T-helper 17 cell (primary cell): ENCODE results near the gene PPY. TPM values are rescaled to one million over a fixed set of nuclear protein-coding genes. Genes with fewer than 3 reads are reported as not detected.

Experiments
- ATAC-seq: fragments of 150-1000 bp; cut with Tn5 transposase; 2 replicates; pipeline ENCODE4 v1.10.0; 2021; ENCODE audit warnings: mild to moderate bottlenecking, moderate library complexity
- DNase-seq, 3 donors: peaks; one replicate each; pipeline versions ENCODE4 v3.0.0 to v3.0.0-alpha.2; 2020 to 2021
- H3K9me3 ChIP-seq: one replicate; pipeline ENCODE4 v1.7.0; 2013; ENCODE audit warnings: low read length, mild to moderate bottlenecking; ENCODE audit not compliant: control insufficient read depth, poor library complexity, severe bottlenecking
- H3K27ac Mint-ChIP-seq: one replicate; pipeline ENCODE4 v1.8.0; 2022; ENCODE audit warnings: mild to moderate bottlenecking, moderate library complexity, mixed read lengths
- H3K27me3 Mint-ChIP-seq: one replicate; pipeline ENCODE4 v1.8.0; 2022; ENCODE audit warnings: mixed read lengths
- H3K36me3 Mint-ChIP-seq: one replicate; pipeline ENCODE4 v1.8.0; 2022; ENCODE audit warnings: low read depth, mixed read lengths
- H3K4me1 Mint-ChIP-seq: one replicate; pipeline ENCODE4 v1.8.0; 2022; ENCODE audit warnings: mild to moderate bottlenecking, mixed read lengths
- H3K4me3 Mint-ChIP-seq: one replicate; pipeline ENCODE4 v1.8.0; 2022; ENCODE audit warnings: mild to moderate bottlenecking, moderate library complexity, mixed read lengths
- total RNA-seq, 4 donors: library from RNA in 2 of 4; stranded (reverse) in 2 of 4; gene quantifications; one replicate each; pipeline ENCODE4 v1.2.3 and lab custom pipeline; 2022 to 2026

Gene PPY
- total RNA-seq, result not detected
- 0 reads per million in 2 donors for total RNA-seq (lab: John Stamatoyannopoulos, UW)

- Mint-ChIP-seq H3K36me3 (no peaks in the 10 kb centered on the region), H3K27me3 (peaks cover 7% of the 10 kb centered on the region), H3K4me1 (peaks cover 8% of the 10 kb centered on the region), H3K4me3 (no peak within 1 kb of the TSS), H3K27ac (no peak within 1 kb of the TSS)
- DNase-seq (no peak), ATAC-seq (no peak)
- no peaks in the 10 kb centered on the region for H3K9me3 ChIP-seq
Measured at GRCh38 chr17:43942051-43942685, at the start of gene PPY. Gene PPY (minus strand): TSS chr17:43942476. CDS start chr17:43941654, 822 bp downstream.

- Mint-ChIP-seq H3K36me3 (no peaks in the 10 kb centered on the region), H3K4me1 (no peaks in the 10 kb centered on the region), H3K4me3 (no peak overlapping the region), H3K27me3 (peaks cover 24% of the 10 kb centered on the region), H3K27ac (no peak overlapping the region)
- DNase-seq (no peak), ATAC-seq (no peak)
- H3K9me3 ChIP-seq, result no peaks in the 10 kb centered on the region
Measured at GRCh38 chr17:43988301-43988700, 46.0 kb upstream of the PPY start.

- no peaks in the 10 kb centered on the region for H3K9me3 ChIP-seq
- no peak overlapping the region for H3K27ac Mint-ChIP-seq
- ATAC-seq (no peak), DNase-seq (no peak)
- peaks cover under 1% of the 10 kb centered on the region for H3K36me3 Mint-ChIP-seq
- peaks cover 32% of the 10 kb centered on the region for H3K27me3 Mint-ChIP-seq
- no peak overlapping the region for H3K4me3 Mint-ChIP-seq
- H3K4me1 Mint-ChIP-seq, result no peaks in the 10 kb centered on the region
Measured at GRCh38 chr17:43987131-43988021, 45.1 kb upstream of the PPY start.

- Mint-ChIP-seq H3K4me1 (no peaks in the 10 kb centered on the region), H3K27ac (no peak overlapping the region), H3K36me3 (peaks cover 5% of the 10 kb centered on the region), H3K4me3 (no peak overlapping the region), H3K27me3 (peaks cover 41% of the 10 kb centered on the region)
- no peak for ATAC-seq
- no peaks in the 10 kb centered on the region for H3K9me3 ChIP-seq
- DNase-seq, result no peak
Measured at GRCh38 chr17:43986225-43986981, 44.1 kb upstream of the PPY start.

GRCh38 chr17:43984521-43984920 lies 42.2 kb upstream of the PPY start:
- no peak overlapping the region for H3K27ac Mint-ChIP-seq
- H3K4me1 Mint-ChIP-seq, result no peaks in the 10 kb centered on the region
- DNase-seq, result no peak
- H3K36me3 Mint-ChIP-seq, result peaks cover 5% of the 10 kb centered on the region
- H3K9me3 ChIP-seq, result no peaks in the 10 kb centered on the region
- peaks cover 49% of the 10 kb centered on the region for H3K27me3 Mint-ChIP-seq
- no peak for ATAC-seq
- no peak overlapping the region for H3K4me3 Mint-ChIP-seq

- no peaks in the 10 kb centered on the region for H3K9me3 ChIP-seq
- H3K36me3 Mint-ChIP-seq, result peaks cover 5% of the 10 kb centered on the region
- no peak overlapping the region for H3K27ac Mint-ChIP-seq
- peaks cover 53% of the 10 kb centered on the region for H3K27me3 Mint-ChIP-seq
- peak overlapping the region; percentile 45 for H3K4me3 Mint-ChIP-seq
- DNase-seq (no peak), ATAC-seq (peak; percentile 33)
- no peaks in the 10 kb centered on the region for H3K4me1 Mint-ChIP-seq
Measured at GRCh38 chr17:43983515-43984411, 41.5 kb upstream of the PPY start.

- H3K36me3 Mint-ChIP-seq, result peaks cover 5% of the 10 kb centered on the region
- no peak overlapping the region for H3K27ac Mint-ChIP-seq
- H3K27me3 Mint-ChIP-seq, result peaks cover 60% of the 10 kb centered on the region
- ATAC-seq (no peak), DNase-seq (no peak)
- H3K9me3 ChIP-seq, result no peaks in the 10 kb centered on the region
- no peaks in the 10 kb centered on the region for H3K4me1 Mint-ChIP-seq
- peak overlapping the region; percentile 45 for H3K4me3 Mint-ChIP-seq
Measured at GRCh38 chr17:43983196-43983514, 40.9 kb upstream of the PPY start.

- H3K4me1 Mint-ChIP-seq, result no peaks in the 10 kb centered on the region
- ATAC-seq (no peak), DNase-seq (no peak)
- no peak overlapping the region for H3K27ac Mint-ChIP-seq
- peaks cover 5% of the 10 kb centered on the region for H3K36me3 Mint-ChIP-seq
- H3K9me3 ChIP-seq, result no peaks in the 10 kb centered on the region
- H3K27me3 Mint-ChIP-seq, result peaks cover 57% of the 10 kb centered on the region
- no peak overlapping the region for H3K4me3 Mint-ChIP-seq
Measured at GRCh38 chr17:43982171-43982570, 39.9 kb upstream of the PPY start.

GRCh38 chr17:43979671-43980070 lies 37.4 kb upstream of the PPY start:
- no peak for ATAC-seq
- H3K27ac Mint-ChIP-seq, result no peak overlapping the region
- H3K36me3 Mint-ChIP-seq, result peaks cover 5% of the 10 kb centered on the region
- peaks cover 42% of the 10 kb centered on the region for H3K27me3 Mint-ChIP-seq
- no peaks in the 10 kb centered on the region for H3K9me3 ChIP-seq
- DNase-seq, result no peak
- no peak overlapping the region for H3K4me3 Mint-ChIP-seq
- peaks cover 2% of the 10 kb centered on the region for H3K4me1 Mint-ChIP-seq

- no peak overlapping the region for H3K27ac Mint-ChIP-seq
- H3K36me3 Mint-ChIP-seq, result peaks cover 5% of the 10 kb centered on the region
- DNase-seq (no peak), ATAC-seq (no peak)
- H3K9me3 ChIP-seq, result no peaks in the 10 kb centered on the region
- peaks cover 2% of the 10 kb centered on the region for H3K4me1 Mint-ChIP-seq
- no peak overlapping the region for H3K4me3 Mint-ChIP-seq
- H3K27me3 Mint-ChIP-seq, result peaks cover 48% of the 10 kb centered on the region
Measured at GRCh38 chr17:43979011-43979410, 36.7 kb upstream of the PPY start.

- Mint-ChIP-seq H3K27ac (no peak overlapping the region), H3K4me3 (no peak overlapping the region), H3K36me3 (peaks cover 5% of the 10 kb centered on the region), H3K4me1 (peaks cover 2% of the 10 kb centered on the region), H3K27me3 (peaks cover 49% of the 10 kb centered on the region)
- ATAC-seq (no peak), DNase-seq (no peak)
- H3K9me3 ChIP-seq, result no peaks in the 10 kb centered on the region
Measured at GRCh38 chr17:43978078-43978477, 35.8 kb upstream of the PPY start.

- peaks cover 3% of the 10 kb centered on the region for H3K36me3 Mint-ChIP-seq
- no peaks in the 10 kb centered on the region for H3K9me3 ChIP-seq
- peaks cover 40% of the 10 kb centered on the region for H3K27me3 Mint-ChIP-seq
- peaks cover 2% of the 10 kb centered on the region for H3K4me1 Mint-ChIP-seq
- ATAC-seq (no peak), DNase-seq (no peak)
- H3K4me3 Mint-ChIP-seq, result no peak overlapping the region
- no peak overlapping the region for H3K27ac Mint-ChIP-seq
Measured at GRCh38 chr17:43976963-43977837, 34.9 kb upstream of the PPY start.
